ENCODE data around the gene TNIP1.

DNA sequence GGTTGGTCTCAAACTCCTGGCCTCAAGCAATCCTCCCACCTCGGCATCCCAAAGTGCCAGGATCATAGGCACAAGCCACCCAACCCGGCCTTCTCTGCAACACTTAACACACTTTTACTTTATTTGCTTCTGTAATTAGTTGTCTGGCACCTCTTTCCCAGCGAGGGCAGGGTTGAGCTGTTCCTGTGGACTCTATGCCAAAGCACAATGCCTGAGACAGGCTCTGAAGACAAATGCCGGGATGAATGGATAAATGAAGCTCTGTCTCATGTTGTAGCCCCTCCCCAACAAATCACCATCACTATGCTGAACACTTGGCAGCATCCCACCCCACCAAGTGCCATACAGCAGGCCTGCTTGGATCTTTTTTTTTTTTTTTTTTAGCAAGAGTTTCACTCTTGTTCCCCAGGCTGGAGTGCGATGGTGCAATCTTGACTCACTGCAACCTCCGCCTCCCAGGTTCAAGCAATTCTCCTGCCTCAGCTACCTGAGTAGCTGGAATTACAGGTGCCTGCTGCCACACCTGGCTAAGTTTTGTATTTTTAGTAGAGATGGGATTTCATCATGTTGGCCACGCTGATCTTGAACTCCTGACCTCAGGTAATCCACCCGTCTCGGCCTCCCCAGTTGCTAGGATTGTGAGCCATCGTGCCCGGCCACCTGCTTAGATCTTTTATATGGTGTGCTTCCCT, 39.1 kb downstream of the TNIP1 start:
- TF ChIP-seq POLR2A (IDR thresholded peaks at IDR 0.05; ENCODE audit: low read depth, low read length) (no peak), POLR2AphosphoS5 (IDR thresholded peaks at IDR 0.05; ENCODE audit: low read depth, low read length) (no peak)

Data from GM12892 (cell line).